HG02840 (cell line): ENCODE data around the gene ELOVL2.

ENCODE experiments used
- ATAC-seq: cut with Tn5 transposase; IDR thresholded peaks from one replicate; pipeline ENCODE4 v1.9.1; 2021; ENCODE audit warnings: mild to moderate bottlenecking, moderate library complexity, moderate number of reproducible peaks; ENCODE audit not compliant: unreplicated experiment, low FRiP score

Gene ELOVL2

GRCh38 chr6:10947966-10948365, 96.1 kb downstream of the ELOVL2 start:
- ATAC-seq, result no peak

- no peak for ATAC-seq
Observed at GRCh38 chr6:10945845-10946244, 98.3 kb downstream of the ELOVL2 start.

GRCh38 chr6:10939840-10940239, 104.3 kb downstream of the ELOVL2 start:
- ATAC-seq, result no peak

GRCh38 chr6:10933126-10933525, 111.0 kb downstream of the ELOVL2 start:
- ATAC-seq, result no peak
